ENCODE data around the gene RRH. TPM values are rescaled to one million over a fixed set of nuclear protein-coding genes. Genes with fewer than 3 reads are reported as not detected.
"Not testable (repeated sequence)": the region's sequence is repeated elsewhere in the genome, so short reads cannot be mapped to it uniquely, and the experiment has no call there.

Gene RRH
- total RNA-seq, 4 donors from 2014 or later = 0.28 to 1.1 (median 0.34) TPM

DNA sequence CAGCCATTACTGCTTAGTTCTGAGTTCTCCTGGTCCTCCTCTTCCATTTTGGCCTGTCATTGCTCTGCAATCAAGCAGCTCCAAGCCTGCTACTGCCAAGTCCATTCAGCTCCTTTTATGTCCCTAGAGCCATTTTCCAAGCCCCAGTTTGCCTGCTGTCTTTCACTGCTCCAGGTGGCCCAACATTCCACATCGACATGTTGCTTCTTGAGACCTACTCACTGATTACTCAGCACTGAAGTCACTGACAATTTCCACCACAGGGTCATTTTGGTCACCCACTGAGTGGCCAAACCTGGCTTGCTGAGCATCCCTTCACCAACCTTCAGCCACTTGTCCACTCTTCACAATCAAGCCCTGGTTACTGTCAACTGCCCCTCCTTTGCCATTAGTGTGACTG, 47.3 kb downstream of the RRH start:
- TF ChIP-seq, protein P1, sequence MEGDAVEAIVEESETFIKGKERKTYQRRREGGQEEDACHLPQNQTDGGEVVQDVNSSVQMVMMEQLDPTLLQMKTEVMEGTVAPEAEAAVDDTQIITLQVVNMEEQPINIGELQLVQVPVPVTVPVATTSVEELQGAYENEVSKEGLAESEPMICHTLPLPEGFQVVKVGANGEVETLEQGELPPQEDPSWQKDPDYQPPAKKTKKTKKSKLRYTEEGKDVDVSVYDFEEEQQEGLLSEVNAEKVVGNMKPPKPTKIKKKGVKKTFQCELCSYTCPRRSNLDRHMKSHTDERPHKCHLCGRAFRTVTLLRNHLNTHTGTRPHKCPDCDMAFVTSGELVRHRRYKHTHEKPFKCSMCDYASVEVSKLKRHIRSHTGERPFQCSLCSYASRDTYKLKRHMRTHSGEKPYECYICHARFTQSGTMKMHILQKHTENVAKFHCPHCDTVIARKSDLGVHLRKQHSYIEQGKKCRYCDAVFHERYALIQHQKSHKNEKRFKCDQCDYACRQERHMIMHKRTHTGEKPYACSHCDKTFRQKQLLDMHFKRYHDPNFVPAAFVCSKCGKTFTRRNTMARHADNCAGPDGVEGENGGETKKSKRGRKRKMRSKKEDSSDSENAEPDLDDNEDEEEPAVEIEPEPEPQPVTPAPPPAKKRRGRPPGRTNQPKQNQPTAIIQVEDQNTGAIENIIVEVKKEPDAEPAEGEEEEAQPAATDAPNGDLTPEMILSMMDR (IDR thresholded peaks at IDR 0.05) = no peak
- DNase-seq (ENCODE audit: low spot score) (no peak), ATAC-seq (ENCODE audit: low FRiP score) (no peak)

DNA sequence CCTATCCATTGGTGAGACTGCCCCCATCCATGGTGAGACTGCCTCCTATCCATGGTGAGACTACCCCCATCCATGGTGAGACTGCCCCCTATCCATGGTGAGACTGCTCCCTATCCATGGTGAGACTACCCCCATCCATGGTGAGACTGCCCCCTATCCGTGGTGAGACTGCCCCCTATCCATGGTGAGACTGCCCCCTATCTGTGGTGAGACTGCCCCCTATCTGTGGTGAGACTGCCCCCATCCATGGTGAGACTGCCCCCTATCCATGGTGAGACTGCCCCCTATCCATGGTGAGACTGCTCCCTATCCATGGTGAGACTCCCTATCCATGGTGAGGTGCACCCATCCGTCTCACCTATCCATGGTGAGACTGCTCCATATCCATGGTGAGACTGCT, 47.8 kb downstream of the RRH start:
- ATAC-seq (ENCODE audit: low FRiP score); DNase-seq (ENCODE audit: low spot score): not testable (repeated sequence)

DNA sequence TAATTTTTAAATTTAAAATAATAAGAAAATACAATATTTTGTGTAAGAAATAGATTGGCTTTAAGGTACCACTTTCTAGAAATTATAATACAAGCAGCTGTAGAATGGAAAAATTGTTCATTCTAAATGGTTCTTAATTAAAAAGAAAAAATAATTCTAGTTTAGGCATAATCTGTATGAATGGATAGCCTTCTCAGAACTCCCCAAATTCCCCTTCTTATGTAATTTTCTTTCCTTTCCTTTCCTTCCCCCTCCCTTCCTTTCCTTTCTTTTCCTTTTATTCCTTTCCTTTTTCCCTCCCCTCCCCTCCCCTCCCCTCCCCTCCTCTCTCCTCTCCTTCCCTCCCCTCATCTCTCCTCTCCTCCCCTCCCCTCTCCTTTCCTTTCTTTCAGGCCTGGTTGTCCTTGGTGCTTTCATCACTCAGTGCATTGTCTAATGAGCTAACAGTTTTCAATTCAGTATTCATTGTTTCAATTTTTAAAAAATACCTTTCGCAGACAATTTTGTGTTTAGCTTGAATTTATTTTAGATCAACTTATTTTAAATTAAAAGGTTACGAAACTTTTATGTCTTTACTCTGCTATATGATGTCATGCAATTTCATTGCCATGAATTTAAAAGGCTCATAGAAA, 49.0 kb downstream of the RRH start:
- TF ChIP-seq, protein P1 (IDR thresholded peaks at IDR 0.05) = no peak
- ATAC-seq (ENCODE audit: low FRiP score) (no peak), DNase-seq (ENCODE audit: low spot score) (no peak)

DNA sequence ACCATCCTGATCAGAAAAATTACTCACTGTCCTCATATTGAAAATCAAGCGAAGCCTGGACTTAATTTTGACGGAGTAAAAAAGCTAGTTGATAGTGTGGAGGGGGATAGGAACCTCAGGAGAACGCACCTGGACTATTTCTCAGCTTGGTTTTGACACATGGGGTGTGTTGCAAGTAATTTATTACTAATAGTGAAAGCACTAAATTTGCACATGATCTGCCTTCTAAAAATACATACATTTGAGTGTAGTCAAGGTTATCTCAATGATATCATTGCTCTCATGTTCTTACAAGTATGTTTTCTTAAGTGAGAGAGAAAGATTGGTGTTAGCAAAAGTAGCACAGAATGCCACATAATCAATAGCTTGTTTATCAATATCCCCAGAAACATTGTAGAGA, 49.6 kb downstream of the RRH start:
- no peak for DNase-seq (ENCODE audit: low spot score)
- TF ChIP-seq, protein P1 (IDR thresholded peaks at IDR 0.05) = no peak

DNA sequence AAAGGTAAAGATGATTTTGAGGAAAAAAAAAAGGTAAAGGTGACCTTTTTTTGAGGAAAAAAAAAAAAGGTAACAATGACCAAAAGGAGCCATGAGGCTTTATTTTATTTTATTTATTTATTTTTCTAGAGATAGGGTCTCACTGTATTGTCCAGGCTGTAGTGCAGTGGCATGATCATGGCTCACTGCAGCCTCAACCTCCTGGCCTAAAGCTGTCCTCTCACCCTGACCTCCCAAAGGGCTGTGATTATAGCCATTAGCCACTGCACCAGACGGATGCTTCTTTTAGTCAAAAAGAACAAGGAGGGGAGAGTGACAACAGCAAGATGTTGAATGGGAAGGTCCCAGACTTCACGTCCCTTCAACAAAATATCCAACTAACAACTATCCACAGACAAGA, 50.6 kb downstream of the RRH start:
- ATAC-seq (ENCODE audit: low FRiP score) (no peak), DNase-seq (ENCODE audit: low spot score) (no peak)
- TF ChIP-seq, protein P1 (IDR thresholded peaks at IDR 0.05) = no peak

More for the DNA sequence above, 49.6 kb downstream of the RRH start:
- ATAC-seq (ENCODE audit: low FRiP score) = no peak

DNA sequence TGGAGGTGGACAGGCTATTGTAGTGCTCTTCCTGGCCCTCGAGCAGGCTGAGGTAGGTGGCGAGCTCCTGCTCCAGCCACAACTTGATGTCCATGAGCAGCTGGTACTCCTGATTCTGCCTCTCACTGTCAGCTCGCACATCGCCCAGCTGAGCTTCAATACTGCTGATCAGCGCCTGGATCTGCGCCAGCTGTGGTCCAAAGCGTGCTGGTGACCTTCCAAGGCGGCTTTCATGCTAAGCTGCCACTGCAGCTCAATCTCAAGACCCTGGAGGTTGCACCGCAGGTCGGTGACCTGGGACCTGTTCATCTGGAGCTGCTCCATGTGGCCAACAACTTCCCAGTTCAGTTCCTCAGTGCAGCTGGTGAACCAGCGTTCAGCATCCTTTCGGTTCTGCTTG, 51.3 kb downstream of the RRH start:
- ATAC-seq (ENCODE audit: low FRiP score) = no peak
- no peak for DNase-seq (ENCODE audit: low spot score)
- TF ChIP-seq, protein P1 (IDR thresholded peaks at IDR 0.05) = no peak

DNA sequence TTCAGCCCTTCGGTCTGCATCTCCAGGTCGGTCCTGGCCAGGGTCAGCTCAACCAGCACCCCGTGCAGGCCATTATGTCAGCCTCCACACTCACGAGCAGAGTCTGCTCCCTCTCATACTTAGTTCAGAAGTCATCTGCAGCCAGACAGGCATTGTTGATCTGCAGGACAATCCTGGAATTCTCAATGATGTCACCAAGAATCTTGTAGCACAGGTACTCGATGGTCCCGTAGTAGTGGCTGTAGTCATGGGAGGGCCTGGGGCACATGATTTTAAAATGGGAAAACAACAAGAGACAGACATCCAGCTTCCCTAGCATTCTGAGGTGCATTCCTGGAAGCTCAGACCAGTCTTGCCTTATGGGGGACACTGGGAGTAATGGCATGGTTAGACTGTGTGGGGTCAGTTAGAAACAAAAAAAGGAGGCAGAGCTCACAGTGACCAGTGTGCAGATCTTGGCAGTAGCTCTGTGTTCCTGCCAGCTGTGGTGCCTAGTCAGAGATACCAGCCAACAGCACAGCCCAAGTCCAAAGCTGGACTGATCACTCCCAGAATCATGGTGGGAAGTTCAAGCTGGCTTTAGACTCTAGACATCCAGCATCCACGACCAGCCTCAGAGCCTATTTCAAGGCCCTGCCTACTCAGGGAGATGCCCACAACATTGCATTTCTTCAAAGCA, 52.0 kb downstream of the RRH start:
- ATAC-seq (ENCODE audit: low FRiP score) (no peak), DNase-seq (ENCODE audit: low spot score) (no peak)
- TF ChIP-seq, protein P1 (IDR thresholded peaks at IDR 0.05) = no peak
